Osteocyte (in vitro differentiated cells): ENCODE data around the gene TMEM164. TPM values are rescaled to one million over a fixed set of nuclear protein-coding genes. Genes with fewer than 3 reads are reported as not detected.

Experiments
- DNase-seq: peaks from one replicate; pipeline ENCODE4 v3.0.0; 2021; ENCODE audit warnings: mixed read lengths; ENCODE audit not compliant: unreplicated experiment; ENCODE audit errors: extremely low spot score
- H3K27ac Mint-ChIP-seq: one replicate; pipeline ENCODE4 v1.8.0; 2021; ENCODE audit warnings: mild to moderate bottlenecking, mixed read lengths; ENCODE audit not compliant: unreplicated experiment
- H3K27me3 Mint-ChIP-seq: one replicate; pipeline ENCODE4 v1.8.0; 2021; ENCODE audit warnings: mixed read lengths; ENCODE audit not compliant: unreplicated experiment
- H3K36me3 Mint-ChIP-seq: one replicate; pipeline ENCODE4 v1.8.0; 2021; ENCODE audit warnings: mixed read lengths; ENCODE audit not compliant: unreplicated experiment
- H3K4me1 Mint-ChIP-seq: one replicate; pipeline ENCODE4 v1.8.0; 2021; ENCODE audit warnings: mixed read lengths; ENCODE audit not compliant: unreplicated experiment
- H3K4me3 Mint-ChIP-seq: one replicate; pipeline ENCODE4 v1.8.0; 2021; ENCODE audit warnings: mild to moderate bottlenecking, moderate library complexity, mixed read lengths; ENCODE audit not compliant: unreplicated experiment
- H3K9me3 Mint-ChIP-seq: one replicate; pipeline ENCODE4 v1.8.0; 2021; ENCODE audit warnings: mixed read lengths; ENCODE audit not compliant: unreplicated experiment
- total RNA-seq: library from RNA; stranded (reverse); gene quantifications from 2 replicates; pipeline ENCODE4 v1.2.1, GENCODE V29; 2021
- TF ChIP-seq, protein P1 (sequence below): fragments of 200-600 bp; sonication (generic); IDR thresholded peaks from 2 replicates; pipeline ENCODE4 v1.5.0; 2021; ENCODE audit warnings: antibody characterized with exemption, mild to moderate bottlenecking, moderate library complexity

Gene TMEM164
- total RNA-seq, 1 donor from 2014 or later = 12.9 TPM

- Mint-ChIP-seq H3K27ac (no peak overlapping the region), H3K9me3 (no peaks in the 10 kb centered on the region), H3K4me1 (no peaks in the 10 kb centered on the region), H3K36me3 (no peaks in the 10 kb centered on the region), H3K27me3 (no peaks in the 10 kb centered on the region), H3K4me3 (no peak overlapping the region)
- no peak for DNase-seq
- TF ChIP-seq, protein P1, sequence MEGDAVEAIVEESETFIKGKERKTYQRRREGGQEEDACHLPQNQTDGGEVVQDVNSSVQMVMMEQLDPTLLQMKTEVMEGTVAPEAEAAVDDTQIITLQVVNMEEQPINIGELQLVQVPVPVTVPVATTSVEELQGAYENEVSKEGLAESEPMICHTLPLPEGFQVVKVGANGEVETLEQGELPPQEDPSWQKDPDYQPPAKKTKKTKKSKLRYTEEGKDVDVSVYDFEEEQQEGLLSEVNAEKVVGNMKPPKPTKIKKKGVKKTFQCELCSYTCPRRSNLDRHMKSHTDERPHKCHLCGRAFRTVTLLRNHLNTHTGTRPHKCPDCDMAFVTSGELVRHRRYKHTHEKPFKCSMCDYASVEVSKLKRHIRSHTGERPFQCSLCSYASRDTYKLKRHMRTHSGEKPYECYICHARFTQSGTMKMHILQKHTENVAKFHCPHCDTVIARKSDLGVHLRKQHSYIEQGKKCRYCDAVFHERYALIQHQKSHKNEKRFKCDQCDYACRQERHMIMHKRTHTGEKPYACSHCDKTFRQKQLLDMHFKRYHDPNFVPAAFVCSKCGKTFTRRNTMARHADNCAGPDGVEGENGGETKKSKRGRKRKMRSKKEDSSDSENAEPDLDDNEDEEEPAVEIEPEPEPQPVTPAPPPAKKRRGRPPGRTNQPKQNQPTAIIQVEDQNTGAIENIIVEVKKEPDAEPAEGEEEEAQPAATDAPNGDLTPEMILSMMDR = peak; percentile 47
These were observed 122.7 kb downstream of the TMEM164 start for GRCh38 chrX:110125446-110126162.

- H3K9me3 Mint-ChIP-seq = no peaks in the 10 kb centered on the region
- no peak for DNase-seq
- H3K4me1 Mint-ChIP-seq = peaks cover 2% of the 10 kb centered on the region
- H3K27ac Mint-ChIP-seq = no peak overlapping the region
- no peaks in the 10 kb centered on the region for H3K27me3 Mint-ChIP-seq
- H3K36me3 Mint-ChIP-seq = no peaks in the 10 kb centered on the region
- H3K4me3 Mint-ChIP-seq = no peak overlapping the region
- TF ChIP-seq, protein P1 = no peak
These were observed 128.1 kb downstream of the TMEM164 start for GRCh38 chrX:110131031-110131430.

DNA sequence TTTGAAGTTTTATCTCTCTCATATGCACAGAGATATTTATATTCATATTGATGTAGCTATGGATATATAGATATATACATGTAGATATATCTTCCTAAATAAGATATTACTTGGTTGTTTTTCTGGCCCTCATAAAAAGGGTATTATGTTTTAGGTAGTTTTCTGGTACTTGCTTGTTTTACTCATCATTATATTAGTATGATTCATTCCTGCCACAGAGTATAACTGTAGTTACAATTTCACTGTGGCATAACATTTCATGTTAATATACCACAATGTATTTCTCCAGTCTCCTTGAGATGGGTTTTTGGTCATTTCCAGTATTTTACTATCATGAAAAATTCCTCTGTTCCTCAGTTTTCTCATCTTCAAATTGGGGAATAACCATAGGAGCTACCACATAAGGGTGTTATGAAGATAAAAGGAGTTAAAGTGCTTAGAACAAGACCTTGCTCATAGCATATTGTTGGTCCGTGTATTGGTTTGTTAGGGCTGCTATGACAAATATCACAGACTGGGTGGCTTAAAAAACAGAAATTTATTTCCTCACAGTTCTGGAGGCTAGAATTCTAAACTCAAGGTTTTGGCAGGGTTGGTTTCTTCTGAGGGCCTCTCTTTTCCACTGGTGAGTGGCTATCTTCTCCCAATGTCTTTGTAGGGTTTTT, 129.7 kb downstream of the TMEM164 start:
- Mint-ChIP-seq H3K9me3 (no peaks in the 10 kb centered on the region), H3K4me3 (no peak overlapping the region), H3K36me3 (no peaks in the 10 kb centered on the region), H3K27me3 (no peaks in the 10 kb centered on the region), H3K4me1 (peaks cover 2% of the 10 kb centered on the region), H3K27ac (no peak overlapping the region)
- DNase-seq = no peak
- TF ChIP-seq, protein P1 = no peak

- TF ChIP-seq, protein P1 = no peak
- Mint-ChIP-seq H3K27me3 (no peaks in the 10 kb centered on the region), H3K9me3 (no peaks in the 10 kb centered on the region), H3K4me3 (no peak overlapping the region), H3K4me1 (peaks cover 2% of the 10 kb centered on the region), H3K27ac (no peak overlapping the region), H3K36me3 (no peaks in the 10 kb centered on the region)
- DNase-seq = no peak
These were observed 130.9 kb downstream of the TMEM164 start for GRCh38 chrX:110133735-110134370.

GRCh38 chrX:110135618-110136017, 132.7 kb downstream of the TMEM164 start:
- Mint-ChIP-seq H3K4me3 (no peak overlapping the region), H3K4me1 (peaks cover 2% of the 10 kb centered on the region), H3K27ac (no peak overlapping the region), H3K27me3 (no peaks in the 10 kb centered on the region), H3K9me3 (no peaks in the 10 kb centered on the region), H3K36me3 (no peaks in the 10 kb centered on the region)
- TF ChIP-seq, protein P1 = no peak
- DNase-seq = no peak
